HG02885 (cell line): ENCODE results near the gene RAET1L.
"Not testable (repeated sequence)": the region's sequence is repeated elsewhere in the genome, so short reads cannot be mapped to it uniquely, and the experiment has no call there.

Source experiments
- ATAC-seq: cut with Tn5 transposase; IDR thresholded peaks from one replicate; pipeline ENCODE4 v1.9.1; 2021; ENCODE audit warnings: mild to moderate bottlenecking; ENCODE audit not compliant: unreplicated experiment, poor library complexity

RAET1L gene

GRCh38 chr6:149999636-150000035, 25.7 kb downstream of the RAET1L start:
- no peak for ATAC-seq

- ATAC-seq: no peak
Observed at GRCh38 chr6:149995971-149996370, 29.4 kb downstream of the RAET1L start.

- no peak for ATAC-seq
Observed at GRCh38 chr6:149995235-149995750, 30.0 kb downstream of the RAET1L start.

GRCh38 chr6:149991838-149992237, 33.5 kb downstream of the RAET1L start:
- no peak for ATAC-seq

DNA sequence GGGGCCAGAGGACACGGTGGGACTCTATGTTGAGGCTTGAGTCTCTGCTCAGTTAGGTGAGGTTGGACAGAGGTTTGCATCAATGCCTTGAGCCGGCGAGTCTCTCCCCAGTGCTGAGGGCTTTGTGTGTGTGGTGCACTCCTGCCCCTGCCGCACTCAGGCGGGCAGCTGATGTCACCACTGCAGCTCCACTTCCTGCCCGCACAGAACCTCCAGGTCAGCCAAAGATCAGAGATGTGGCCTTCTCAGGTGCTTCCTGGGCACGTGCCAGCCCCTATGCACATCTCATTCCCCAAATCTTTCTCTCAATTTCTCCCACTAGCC, 33.9 kb downstream of the RAET1L start:
- not testable (repeated sequence) for ATAC-seq

GRCh38 chr6:149990661-149991471, 34.5 kb downstream of the RAET1L start:
- no peak for ATAC-seq

DNA sequence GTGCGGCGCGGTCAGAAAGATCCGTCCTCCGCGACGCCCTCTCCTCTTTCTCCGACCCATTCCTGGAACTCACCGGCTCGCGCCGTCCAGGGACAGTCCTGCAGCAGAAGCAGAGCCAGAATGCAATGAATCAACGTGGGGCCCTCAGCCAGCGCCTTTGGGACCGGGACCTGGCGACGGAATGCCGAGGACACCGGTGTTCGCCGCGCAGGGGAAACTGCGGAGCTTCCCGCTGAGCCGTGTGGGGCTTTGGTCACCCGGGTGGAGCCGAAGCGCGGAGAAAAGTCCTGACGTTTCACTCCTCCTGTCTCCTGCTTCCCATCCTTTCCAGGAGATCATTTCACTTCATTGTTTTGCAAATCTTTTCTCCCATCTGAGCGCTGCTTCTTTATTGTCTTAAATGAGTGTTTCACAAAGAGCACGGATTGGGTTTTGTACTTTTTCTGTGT, 35.1 kb downstream of the RAET1L start:
- no peak for ATAC-seq

DNA sequence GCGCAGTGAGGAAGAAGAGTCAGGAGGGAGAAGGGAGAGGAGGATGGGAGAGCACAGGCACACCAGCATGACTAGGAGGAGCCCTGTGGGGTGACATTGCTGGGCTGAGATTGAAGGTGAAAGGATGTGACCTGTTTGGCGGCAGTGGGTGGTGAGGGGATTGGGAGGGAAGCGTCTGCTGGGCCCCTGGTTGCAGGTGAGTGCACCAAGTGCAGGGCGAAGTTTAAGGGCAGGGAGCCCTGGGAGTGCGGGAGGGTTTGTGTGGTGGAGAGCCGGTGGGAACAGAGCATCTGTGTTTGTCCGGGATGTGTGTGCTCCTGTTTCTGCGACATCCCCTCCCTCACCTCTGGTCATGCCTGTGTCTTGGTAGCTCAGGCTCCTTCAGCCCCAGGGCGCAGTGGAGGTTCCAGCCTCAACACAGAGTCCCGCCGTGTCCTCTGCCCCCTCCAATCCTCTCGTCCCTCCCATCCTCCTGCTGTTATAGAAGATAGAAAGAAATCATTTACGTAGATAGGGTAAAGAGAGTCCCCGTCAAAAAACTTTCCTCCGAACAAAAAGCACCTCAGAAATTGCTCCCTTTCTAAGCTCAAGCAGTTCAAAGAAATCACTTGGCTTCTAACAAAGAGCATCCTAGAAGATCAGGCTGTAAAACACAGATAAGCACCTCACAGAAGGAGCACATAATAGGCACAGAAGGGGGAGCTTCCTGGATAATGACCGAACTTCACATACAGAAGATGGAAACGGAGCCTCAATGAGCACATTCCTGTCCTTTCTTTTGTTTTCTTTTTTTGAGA, 36.6 kb downstream of the RAET1L start:
- ATAC-seq: no peak

- no peak for ATAC-seq
Observed at GRCh38 chr6:149987602-149988107, 37.7 kb downstream of the RAET1L start.

- no peak for ATAC-seq
Observed at GRCh38 chr6:149985481-149985937, 39.8 kb downstream of the RAET1L start.

GRCh38 chr6:149984773-149985172, 40.6 kb downstream of the RAET1L start:
- ATAC-seq: no peak

DNA sequence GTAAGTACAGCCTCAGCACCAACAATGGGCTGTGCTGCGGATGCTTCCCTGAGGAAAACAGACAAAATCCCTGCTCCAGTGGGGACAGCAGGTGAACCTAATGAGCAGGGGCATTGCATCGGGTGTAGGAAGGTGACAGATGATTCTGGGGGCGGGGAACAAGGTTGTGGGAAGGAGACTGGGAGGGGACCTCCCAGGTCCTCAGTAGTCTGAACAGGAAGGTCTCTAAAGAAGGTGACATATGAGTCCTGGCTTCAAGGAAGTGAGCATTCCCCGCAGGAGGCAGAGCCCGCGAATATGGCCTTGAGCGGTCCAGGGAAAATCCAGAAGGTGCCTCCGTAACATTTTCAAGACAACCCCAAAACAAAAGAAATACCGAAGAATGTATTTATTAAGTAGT, 42.2 kb downstream of the RAET1L start:
- no peak for ATAC-seq

GRCh38 chr6:149979293-149979692, 46.0 kb downstream of the RAET1L start:
- no peak for ATAC-seq

GRCh38 chr6:149978610-149979009, 46.7 kb downstream of the RAET1L start:
- no peak for ATAC-seq

GRCh38 chr6:149977221-149977620, 48.1 kb downstream of the RAET1L start:
- no peak for ATAC-seq

DNA sequence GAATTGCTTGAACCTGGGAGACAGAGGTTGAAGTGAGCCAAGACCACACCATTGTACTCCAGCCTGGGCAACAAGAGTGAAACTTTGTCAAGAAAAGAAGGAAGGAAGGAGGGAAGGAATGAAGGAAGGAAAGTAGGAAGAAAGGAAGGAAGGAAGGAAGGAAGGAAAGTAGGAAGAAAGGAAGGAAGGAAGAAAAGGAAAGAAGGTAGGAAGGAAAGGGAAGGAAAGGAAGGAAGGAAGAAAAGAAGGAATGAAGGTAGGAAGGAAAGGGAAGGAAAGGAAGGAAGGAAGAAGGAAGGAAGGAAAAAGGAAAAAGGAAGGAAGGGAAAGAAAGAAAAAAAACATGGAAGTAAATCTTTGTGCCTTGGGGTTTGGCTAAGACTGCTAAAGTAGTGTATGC, 49.9 kb downstream of the RAET1L start:
- no peak for ATAC-seq

DNA sequence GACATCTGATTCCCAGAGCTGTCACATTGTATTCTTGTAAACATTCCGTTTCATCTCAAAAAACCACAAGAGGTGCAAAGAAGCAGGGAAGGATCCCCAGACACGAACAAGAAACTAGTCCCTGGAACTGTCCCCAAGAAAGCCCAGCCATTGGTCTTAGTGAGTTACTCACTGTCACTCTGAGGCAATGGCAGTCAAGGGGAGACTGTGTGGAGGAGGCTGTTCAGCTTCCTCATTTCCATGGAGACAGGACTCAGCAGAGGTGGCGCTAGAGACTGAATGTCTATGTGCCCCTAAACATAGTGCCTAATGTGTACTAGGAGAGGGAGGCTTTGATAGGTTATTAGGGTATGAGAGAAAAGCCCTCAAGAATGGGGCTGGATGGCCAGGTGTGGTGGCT, 50.5 kb downstream of the RAET1L start:
- no peak for ATAC-seq

- not testable (repeated sequence) for ATAC-seq
Observed at GRCh38 chr6:149974394-149974793, 50.9 kb downstream of the RAET1L start.

GRCh38 chr6:149969635-149970034, 55.7 kb downstream of the RAET1L start:
- ATAC-seq: no peak

DNA sequence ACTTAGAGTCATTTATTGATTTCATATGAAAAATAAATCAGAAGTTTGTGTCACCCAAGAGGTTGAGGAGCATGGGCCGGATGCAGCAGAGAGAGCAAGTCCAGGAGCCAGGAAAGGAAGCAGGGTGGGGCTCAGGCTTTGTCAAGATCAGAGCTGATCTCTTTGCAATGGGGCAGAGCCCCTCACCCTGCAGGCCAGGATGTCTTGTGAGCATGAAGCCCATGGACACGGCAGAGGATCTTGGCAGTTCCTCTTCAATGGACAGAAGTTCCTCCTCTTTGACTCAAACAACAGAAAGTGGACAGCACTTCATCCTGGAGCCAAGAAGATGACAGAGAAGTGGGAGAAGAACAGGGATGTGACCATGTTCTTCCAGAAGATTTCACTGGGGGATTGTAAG, 56.4 kb downstream of the RAET1L start:
- not testable (repeated sequence) for ATAC-seq
